HG03378 (cell line): ENCODE results near the gene KASH5.
"Not testable (repeated sequence)": the region's sequence is repeated elsewhere in the genome, so short reads cannot be mapped to it uniquely, and the experiment has no call there.

ENCODE experiments used
- ATAC-seq: cut with Tn5 transposase; IDR thresholded peaks from one replicate; pipeline ENCODE4 v1.9.1; 2021; ENCODE audit warnings: mild to moderate bottlenecking, moderate library complexity; ENCODE audit not compliant: unreplicated experiment

The KASH5 gene

DNA sequence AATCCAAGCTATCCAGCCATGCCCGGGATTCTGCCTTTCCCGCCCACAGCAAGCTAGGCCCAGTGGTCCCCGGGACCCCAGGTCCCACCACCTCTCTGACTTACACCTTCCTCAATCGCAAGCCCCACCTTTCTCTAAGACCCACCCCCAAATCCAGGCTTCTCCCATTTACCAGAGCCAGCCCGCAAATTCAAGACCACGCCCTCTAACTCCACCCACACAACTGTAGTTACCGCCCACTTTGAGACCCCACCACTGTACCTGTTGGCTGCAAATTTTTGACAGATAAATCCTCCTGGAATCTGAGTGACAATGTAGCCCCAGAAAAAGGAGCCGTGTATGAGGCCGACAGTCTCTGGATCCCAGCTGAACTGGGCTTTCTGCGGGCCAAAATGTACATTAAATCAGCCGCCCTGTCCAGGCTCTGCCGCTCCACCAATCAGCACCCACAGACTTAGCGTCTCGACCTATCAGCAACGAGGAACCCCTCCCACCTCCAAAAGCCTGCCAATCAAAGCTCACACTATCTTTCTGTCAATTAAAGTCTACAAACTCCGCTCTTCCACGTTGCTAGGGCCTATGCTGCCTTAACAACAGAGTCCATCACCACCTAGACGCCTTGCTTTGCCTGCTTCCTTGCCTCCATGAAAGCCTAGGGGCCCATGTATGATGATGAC, 47.0 kb downstream of the KASH5 start:
- no peak for ATAC-seq

DNA sequence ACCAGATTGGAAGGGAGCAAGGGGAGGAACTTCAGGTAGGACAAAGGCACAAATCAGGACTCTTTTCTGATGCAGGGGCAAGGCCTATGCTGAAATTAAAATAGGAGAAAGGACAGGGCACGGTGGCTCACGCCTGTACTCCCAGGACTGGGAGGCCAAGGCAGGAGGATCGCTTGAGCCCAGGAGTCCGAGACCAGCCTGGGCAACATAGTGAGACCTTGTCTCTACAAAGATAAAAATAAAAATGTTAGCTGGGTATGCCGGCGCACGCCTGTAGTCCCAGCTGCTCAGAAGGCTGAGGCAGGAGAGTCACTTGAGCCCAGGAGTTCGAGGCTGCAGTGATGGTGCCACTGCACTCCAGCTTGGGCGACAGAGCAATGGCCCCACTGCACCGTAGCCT, 47.6 kb downstream of the KASH5 start:
- no peak for ATAC-seq

DNA sequence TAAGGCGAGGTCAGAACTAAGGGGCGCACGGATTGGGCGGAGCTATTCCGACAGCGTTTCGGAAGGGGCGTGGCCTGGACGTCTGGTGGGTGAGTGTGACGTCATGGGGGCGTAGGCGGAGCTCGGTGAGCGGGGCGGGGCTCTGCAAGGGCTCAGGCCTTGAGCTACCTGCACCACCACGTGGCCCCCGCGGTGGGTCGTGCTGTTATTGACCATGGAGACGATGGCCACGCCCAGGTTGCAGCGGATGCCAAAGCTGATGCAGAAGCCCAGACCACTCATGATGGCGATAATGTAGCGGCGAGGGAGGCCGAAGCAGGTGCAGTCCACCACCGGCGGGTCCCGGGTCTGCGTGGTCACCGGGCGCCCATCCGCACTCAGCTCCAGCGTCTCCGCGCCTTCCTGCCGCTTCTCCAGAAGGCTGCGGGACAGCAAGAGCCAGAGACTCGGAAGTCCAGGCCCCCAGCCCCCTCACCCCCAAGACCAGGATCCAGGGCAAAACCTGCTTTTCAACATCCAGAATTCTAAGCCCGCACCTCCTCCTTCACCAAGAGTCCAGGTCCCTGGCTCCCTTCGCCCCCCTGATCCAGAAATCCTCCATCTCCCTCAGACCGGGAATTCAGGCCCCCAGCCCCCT, 48.5 kb downstream of the KASH5 start:
- ATAC-seq: no peak

DNA sequence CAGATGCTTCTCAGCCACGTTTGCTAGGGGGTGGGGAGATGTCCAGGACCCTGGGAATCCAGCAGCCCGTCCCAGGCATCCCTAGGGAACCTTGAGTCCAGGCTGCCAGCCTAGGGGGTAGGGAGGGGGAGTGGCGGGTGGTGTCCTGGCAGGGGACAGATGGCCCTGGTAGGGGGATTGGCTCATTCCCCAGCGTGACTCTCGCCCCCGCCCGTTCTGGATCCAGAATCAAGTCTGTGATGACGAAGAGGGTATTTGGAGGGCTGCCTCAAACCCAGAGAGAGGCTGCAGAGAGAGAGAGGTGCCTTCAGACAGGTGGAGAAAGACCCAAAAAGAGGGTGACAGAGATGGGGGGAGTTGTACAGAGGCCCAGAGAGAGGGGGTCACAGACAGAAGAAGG, 49.2 kb downstream of the KASH5 start:
- no peak for ATAC-seq

DNA sequence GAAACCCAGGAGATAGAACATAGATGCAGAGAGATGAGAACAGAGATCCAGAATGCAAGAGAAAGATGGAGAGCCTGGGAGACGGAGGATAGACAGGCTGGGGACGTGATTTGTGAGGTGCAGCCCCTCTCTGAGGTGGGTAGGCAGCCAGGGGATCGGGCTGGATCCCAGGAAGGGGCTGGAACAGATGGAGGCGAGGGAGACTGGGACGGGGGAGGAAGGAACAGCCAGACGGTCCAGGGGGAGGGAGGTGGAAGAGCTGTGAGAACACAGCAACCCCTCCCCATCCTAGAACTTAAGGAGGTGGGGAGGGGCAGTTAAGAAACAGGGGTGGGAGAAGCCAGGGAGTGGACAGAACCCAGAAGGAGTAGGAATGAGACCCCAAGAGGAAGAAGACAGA, 50.2 kb downstream of the KASH5 start:
- ATAC-seq: no peak

DNA sequence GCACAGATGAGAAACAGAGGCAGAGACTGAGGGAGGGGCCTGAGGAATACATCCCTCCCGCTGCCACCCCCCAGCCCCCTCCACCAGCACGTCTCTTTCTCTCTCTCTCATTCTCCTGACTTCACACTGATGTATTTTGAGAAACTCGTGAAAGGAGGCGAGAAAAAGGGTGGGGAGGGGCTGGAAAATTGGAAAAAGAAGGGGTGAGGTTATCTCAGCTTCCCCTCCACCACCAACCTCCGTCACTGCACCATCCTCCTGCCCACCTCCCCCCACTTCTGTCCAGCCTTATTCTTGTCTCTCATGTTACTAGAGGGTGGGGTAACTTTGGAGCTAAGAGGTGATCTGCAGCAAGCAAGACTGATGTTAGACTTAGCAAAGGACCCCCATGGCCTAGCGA, 51.8 kb downstream of the KASH5 start:
- ATAC-seq: no peak

DNA sequence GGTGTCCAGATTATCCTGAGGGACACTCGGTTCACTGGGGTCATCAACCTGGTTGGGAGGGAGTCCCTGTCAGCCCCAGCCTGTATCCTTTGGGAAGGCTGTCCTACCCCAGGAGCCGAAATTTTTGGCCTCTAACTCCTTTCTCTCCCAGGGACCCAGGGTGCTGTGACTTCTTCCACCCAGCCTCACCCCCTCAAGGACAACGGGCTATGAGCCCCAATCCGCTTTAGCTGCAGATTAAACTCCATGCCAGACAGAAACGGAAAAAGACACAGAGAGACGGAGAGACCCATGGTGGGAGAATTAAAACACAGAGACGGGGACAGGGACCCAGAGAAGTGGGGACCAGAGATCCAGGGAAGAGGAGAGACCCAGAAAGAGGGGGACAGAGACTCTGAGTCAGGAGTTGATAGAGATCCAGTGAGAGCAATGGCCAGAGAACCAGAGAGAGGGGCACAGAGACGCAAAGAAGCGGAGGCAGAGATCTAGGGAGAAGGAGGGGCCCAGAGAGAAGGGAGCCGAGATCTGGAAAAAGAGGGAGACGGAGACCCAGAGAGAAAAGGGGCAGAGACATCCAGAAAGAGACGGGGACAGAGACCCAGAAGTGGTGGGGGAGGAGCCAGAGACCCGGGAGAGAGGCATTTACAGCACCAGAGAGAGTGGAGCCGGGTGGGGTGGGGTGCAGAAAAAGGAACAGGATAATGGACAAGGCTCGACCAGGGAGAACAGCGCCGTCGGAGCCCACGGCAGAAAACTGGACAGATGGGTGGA, 52.6 kb downstream of the KASH5 start:
- ATAC-seq: no peak

DNA sequence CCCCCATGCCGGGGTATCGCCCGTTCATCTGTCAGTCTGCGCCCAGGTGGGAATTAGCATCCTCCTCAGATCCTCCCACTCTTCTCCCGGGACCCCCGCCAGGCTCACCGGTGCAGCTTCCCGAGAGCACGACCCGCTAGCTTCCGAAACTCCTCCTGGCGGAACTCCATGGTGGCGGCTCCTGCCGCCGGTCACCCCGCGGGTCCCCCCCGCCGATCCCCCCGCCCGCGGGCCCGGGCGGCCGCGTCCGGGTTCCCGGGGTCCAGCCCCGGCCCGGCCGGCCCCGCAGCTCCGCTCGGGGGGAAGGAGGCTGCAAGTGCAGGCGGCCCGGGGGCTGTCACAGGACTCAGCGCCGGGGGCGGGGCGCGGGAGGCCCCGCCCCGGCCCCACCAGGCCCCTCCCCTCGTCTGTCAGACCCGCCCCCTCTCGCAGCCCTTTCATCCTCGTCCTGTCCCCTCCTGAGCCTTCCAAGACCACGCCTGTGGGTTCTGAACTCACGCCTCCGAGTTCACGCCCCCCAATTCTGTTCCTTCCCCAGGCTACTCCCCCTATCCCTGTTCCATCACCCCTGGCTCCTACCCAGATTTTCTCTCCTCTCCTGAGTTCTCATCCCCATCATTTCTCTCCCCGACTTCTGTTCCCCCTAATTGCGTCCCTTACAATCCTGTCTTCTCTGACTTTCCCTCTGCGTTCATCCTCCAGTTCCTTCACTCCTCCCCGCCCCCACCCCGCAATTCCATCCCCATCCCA, 53.3 kb downstream of the KASH5 start, which contains the start of gene SLC17A7:
Gene SLC17A7, minus strand, starts transcription at position 318 of the 750 bp plus-strand sequence. Its CDS starts 148 bp downstream, at position 170.
- no peak for ATAC-seq

DNA sequence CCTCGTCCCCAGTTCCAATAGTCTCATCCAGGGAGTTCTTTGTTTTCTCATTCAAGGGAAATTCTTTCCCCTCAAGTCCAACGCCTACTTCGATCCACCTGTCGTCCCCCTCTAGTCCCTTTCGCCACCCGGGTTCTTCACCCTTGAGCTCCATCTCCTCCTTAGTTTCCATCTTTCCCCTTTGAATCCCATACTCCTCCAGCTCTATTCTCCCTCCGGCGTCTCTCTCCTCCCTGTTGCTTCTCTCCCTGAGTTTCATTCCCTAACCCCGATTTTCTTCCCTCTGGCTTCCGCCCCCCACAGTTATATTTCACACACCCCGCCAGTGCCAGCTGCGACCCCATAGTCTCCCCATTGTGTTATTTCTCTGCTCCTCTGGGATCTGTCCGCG, 53.9 kb downstream of the KASH5 start:
- no peak for ATAC-seq

DNA sequence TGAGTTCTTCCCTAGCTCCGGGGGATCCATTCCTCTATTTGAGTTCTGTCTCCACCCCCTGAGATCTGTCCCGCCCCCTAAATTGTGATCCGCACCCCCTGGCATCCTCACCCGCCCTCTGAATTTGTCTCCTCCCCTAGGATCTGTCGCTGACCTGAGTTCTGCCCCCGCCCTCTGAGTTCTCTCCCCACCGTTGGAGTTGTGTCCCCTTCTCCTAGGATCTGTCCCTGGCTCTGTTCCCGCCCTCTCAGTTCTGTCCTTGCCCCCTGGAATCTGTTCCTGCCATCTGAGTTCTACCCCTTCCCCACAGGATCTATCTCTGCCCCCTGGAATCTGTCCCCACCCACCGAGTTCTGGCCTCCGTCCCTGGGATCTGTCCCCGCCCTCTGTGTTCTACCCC, 54.3 kb downstream of the KASH5 start:
- ATAC-seq: no peak

DNA sequence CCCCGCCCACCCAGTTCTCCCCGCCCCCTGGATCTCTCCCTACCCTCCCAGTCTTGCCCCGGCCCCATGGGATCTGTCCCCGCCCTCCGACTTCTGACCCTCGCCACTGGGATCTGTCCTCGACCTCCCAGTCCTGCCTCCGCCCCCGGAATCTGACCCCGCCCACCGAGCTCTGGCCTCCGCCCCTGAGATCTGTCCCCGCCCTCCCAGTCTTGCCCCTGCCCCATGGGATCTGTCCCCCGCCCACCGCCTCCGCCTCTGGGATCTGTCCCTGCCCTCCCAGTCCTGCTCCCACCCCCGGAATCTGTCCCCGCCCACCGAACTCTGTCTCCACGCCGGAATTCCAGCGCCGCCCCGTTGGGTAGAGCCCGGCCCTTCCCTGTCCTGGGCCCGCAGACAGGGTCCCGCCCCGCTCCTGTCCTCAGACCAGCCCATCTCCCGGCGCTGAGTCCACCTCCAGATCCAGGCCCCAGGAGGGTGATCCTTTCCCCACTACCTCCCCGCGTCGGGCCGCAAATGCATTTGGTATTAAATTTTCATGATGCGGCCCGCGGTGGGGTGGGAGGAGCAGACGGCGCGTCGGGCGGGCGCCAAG, 54.8 kb downstream of the KASH5 start:
- no peak for ATAC-seq

DNA sequence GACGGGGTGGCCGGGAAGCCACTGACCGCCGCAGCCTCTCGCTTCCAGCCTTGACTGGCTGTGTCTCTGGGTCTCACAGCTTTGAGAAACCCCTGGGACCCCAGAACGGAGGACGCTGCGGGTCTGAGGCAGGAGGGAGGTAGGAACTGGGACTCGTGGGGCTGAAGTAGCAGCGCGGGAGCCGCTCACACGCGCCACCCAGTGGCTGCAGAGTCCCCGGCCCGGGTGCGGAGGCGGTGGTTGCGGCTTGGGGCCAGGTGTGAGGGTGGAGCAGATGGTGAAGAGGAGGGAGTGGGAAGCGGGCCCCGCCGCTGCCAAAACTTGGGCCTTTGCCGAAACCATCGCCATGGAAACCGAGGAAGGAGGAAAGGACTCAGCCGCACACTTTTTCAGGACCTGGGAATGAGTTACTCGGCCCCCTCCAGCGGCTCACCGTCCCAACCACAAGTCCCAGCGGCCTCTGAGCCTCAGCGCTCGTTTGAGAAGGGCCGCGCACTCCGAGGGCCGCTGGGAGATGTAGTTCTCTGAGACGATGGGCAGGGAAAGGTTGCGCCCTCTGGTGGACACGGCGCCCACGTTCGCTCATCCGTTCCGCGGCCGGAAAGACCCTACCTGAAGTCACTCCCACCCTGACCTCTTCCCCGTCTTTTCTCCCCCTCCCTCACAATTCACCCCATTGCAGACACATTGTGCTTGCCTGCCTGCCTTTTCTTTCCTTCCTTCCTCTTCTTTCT, 55.5 kb downstream of the KASH5 start:
- ATAC-seq: peak; percentile 76

DNA sequence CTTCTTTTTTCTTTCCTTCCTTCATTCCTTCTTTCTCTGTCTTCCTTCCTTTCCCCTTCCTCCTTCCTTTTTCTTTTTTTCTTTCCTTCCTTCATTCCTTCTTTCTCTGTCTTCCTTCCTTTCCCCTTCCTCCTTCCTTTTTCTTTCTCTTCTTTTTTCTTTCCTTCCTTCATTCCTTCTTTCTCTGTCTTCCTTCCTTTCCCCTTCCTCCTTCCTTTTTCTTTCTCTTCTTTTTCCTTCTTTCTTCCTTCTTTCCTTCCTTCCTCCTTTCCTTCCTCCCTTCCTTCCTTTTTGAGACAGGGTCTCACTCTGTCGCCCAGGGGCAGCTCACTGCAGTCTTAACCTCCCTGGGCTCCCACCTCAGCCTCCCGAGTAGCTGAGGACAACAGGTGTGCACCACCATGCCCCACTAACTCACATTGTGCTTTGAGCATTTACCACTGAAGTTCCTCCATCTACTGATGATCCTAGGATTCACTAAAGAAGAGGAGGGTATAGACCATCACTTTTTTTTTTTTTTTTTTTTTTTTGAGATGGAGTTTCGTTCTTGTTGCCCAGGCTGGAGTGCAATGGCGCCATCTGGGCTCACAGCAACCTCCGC, 56.2 kb downstream of the KASH5 start:
- ATAC-seq: not testable (repeated sequence)

DNA sequence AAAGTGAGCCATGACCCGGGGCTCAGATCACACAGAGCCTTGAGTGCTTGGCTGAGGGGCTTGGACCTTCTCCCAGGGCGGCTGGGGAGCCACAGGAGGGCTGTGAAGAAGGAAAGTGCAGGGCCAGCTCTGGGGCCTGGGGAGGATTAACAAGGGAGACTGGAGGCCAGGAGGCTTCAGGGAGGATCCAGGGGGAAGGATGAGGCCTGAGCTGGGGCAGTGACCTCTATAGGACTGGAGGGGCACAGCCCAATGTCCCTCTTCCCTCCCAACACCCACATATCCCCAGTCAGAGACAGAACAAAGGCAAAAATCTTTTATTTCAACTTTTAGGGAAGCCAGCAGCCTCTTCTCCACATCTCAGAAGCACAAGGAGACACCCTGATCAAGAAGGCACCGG, 57.9 kb downstream of the KASH5 start:
- ATAC-seq: no peak

DNA sequence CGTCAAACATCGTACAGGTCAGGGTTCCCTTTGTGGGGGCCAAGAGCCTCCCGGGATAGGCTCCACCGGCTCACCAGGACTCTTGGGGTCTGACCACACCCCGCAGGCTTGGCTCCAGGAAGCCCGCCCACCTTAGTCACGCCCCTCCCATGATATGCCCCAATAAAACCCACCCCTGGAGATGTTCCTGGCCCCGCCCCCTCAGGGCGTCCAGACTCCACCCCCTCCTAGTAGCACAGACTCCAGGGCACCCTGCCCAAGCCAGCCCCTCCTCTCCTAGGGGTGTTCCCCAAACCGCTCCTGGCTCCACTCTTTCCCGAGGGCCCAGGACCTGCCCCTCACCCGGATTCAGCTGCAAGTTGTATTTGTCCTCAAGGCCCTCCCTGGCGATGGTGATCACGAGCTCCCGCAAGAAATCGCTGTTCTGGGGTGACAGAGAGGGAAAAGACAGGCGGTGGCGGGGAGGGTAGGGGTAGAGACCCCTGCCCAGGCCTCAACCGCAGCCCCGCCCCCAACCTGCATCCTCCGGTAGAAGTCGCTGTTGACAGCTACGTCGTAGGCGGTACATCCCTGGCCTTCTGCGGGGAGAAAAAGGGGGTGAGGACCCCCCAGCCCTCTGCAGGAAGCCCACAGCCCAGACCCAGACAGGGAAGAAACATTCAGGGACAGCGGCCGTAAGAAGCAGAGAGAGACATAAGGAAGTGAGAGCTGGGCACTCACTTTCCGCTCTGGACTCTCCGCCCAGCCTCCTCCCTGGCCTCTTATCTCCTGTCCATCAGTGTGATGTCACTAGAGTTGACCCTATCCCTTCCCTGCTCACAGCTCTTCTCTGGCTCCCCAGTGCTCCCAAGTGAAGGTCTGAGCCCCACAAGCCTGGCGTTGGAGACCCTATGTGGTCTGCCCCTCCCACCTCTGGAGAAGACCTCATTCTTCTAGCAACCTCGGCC, 59.7 kb downstream of the KASH5 start:
- ATAC-seq: no peak

DNA sequence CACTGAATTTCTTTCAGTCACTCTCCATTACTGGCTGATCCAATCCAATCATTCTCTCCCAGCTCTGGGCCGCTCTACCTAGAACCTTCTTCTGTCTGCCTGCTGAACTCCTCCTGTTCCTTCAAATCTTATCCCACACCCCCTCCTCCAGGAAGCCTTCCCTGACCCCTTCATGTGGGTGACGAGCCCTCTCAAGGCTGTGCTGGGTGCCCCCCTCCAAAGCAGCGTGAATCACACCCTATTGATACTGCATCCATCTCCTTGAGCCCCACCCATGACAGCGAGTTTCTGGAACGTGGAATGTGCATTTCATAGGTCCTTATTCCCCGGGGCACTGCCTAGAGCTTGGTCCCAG, 60.4 kb downstream of the KASH5 start:
- no peak for ATAC-seq

DNA sequence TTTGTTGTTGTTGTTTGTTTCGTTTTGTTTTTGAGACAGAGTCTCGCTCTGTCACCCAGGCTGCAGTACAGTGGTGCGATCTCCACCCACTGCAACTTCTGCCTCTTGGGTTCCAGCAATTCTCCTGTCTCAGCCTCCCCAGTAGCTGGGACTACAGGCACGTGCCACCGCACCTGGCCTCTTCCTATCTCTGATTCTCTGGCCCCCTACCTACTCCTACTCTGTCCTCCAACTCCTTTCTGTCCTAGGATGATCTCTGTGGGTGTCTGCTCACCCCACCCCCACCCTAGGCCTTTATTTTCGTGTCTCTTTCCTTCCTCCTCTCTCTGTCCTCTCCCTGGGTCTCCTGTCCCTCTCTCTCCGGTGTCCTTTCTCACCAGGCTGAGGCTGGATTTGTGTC, 62.4 kb downstream of the KASH5 start:
- no peak for ATAC-seq

DNA sequence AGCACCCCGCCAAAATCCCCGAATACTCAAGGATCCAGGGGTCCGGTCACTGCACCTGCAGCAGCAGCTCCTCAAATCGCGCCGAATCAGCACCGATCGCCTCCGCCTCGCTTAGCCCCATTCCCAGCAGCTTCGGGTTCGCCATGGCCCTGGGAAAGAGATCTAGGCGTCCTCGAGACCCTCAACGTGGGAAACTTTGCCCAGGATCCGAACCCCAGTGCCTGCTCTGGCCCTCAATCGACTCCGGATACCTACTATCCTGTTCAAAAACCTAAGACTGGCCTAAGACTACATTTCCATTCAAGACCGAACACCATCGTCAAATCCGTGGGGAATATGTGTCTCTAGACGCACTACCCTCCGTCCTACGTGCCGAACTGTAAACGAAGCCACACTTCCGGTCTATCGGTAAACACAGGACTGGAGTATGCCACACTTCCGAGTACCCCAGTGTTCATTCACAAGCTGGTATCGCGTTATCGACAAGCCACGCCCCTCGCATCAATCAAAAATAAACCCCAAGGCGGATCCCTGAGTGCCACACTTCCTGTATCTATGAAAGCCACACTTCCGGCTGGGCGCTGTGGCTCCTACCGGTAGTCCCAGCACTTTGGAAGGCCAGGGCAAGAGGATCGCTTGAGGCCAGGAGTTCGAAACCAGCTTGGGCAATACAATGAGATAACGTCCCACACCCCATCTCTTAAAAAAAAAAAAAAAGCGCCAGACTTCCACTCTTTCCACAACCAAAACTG, 63.6 kb downstream of the KASH5 start, which contains the start of gene PIH1D1:
Gene PIH1D1, minus strand, starts transcription at position 385 of the 752 bp plus-strand sequence. Its CDS starts 240 bp downstream, at position 145.
- ATAC-seq: peak; percentile 53
